ENCODE data around the gene AKT1.
A peak's percentile ranks its signal among the peaks of the same experiment; 100 is the strongest.
"Not testable (repeated sequence)": the region's sequence is repeated elsewhere in the genome, so short reads cannot be mapped to it uniquely, and the experiment has no call there.

Gene AKT1

GRCh38 chr14:104794993-104795780 lies at the start of gene AKT1:
Gene AKT1, minus strand, starts transcription at chr14:104795748. Its CDS starts 3,105 bp downstream, at chr14:104792643.
- no peak for DNase-seq

GRCh38 chr14:104845033-104845666 lies 49.6 kb upstream of the AKT1 start:
- no peak for DNase-seq

GRCh38 chr14:104844306-104845032 lies 48.9 kb upstream of the AKT1 start:
- no peak for DNase-seq

GRCh38 chr14:104843442-104844305 lies 48.1 kb upstream of the AKT1 start:
- no peak for DNase-seq

- no peak for DNase-seq
These were observed 47.5 kb upstream of the AKT1 start for GRCh38 chr14:104843006-104843405.

GRCh38 chr14:104841730-104842129 lies 46.2 kb upstream of the AKT1 start:
- no peak for DNase-seq

GRCh38 chr14:104836171-104836935 lies 40.8 kb upstream of the AKT1 start:
- DNase-seq, result not testable (repeated sequence)

GRCh38 chr14:104830781-104831180 lies 35.2 kb upstream of the AKT1 start:
- DNase-seq, result no peak

- DNase-seq, result peak; percentile 59
These were observed 31.9 kb upstream of the AKT1 start for GRCh38 chr14:104827177-104828055.

- DNase-seq, result no peak
These were observed 31.3 kb upstream of the AKT1 start for GRCh38 chr14:104826861-104827176.

- DNase-seq, result peak; percentile 78
These were observed 30.8 kb upstream of the AKT1 start for GRCh38 chr14:104826189-104826860.

GRCh38 chr14:104824353-104824997 lies 28.9 kb upstream of the AKT1 start:
- DNase-seq, result no peak

GRCh38 chr14:104822821-104823615 lies 27.5 kb upstream of the AKT1 start:
- DNase-seq, result no peak

GRCh38 chr14:104821971-104822608 lies 26.5 kb upstream of the AKT1 start:
- no peak for DNase-seq

- DNase-seq, result no peak
These were observed 25.8 kb upstream of the AKT1 start for GRCh38 chr14:104821229-104821945.

GRCh38 chr14:104820669-104821228 lies 25.2 kb upstream of the AKT1 start:
- DNase-seq, result no peak

GRCh38 chr14:104819361-104819781 lies 23.8 kb upstream of the AKT1 start:
- no peak for DNase-seq
